Left ventricle myocardium inferior (tissue), 1 donor: ENCODE measurements around the gene HSD17B4. TPM values are rescaled to one million over a fixed set of nuclear protein-coding genes. Genes with fewer than 3 reads are reported as not detected.

Experiments
- DNase-seq: peaks from one replicate; pipeline ENCODE4 v3.0.0-alpha.2; 2020
- H3K27ac ChIP-seq: fragments of 200-600 bp; replicated peaks from 2 replicates; pipeline ENCODE4 v1.8.0; 2021
- H3K27me3 ChIP-seq: fragments of 200-600 bp; 2 replicates; pipeline ENCODE4 v1.8.0; 2021; ENCODE audit warnings: low read depth
- H3K36me3 ChIP-seq: fragments of 200-600 bp; 2 replicates; pipeline ENCODE4 v1.8.0; 2021
- H3K4me1 ChIP-seq: fragments of 200-600 bp; 2 replicates; pipeline ENCODE4 v1.8.0; 2021
- H3K4me3 ChIP-seq: fragments of 200-600 bp; 2 replicates; pipeline ENCODE4 v1.8.0; 2021; ENCODE audit warnings: mild to moderate bottlenecking, moderate library complexity
- H3K9me3 ChIP-seq: fragments of 200-600 bp; replicated peaks from 2 replicates; pipeline ENCODE4 v1.8.0; 2021
- CTCF ChIP-seq: fragments of 200-600 bp; IDR thresholded peaks from 2 replicates; pipeline ENCODE4 v1.8.0; 2021; ENCODE audit warnings: antibody characterized with exemption, mild to moderate bottlenecking, borderline replicate concordance
- intact Hi-C: fragments of 100-400 bp; cut with micrococcal nuclease; formaldehyde crosslinking; loops from one replicate; pipeline ENCODE4 v1.11.0; 2022
- total RNA-seq: library from RNA; stranded (reverse); fragmentation: NEBNext Ultra II Directional; extraction: Animal tissue kit (Norgen Biotek cat#: 25700); gene quantifications from one replicate; pipeline ENCODE4 v1.2.1, GENCODE V29; 2021
- donor health status: DM: no; HTN: yes; CAD: no; lungs with severe emphysema.

The HSD17B4 gene
- total RNA-seq, 1 donor from 2014 or later = 236 TPM

- intact Hi-C loops = no loop called here
- no peak for DNase-seq
- Histone ChIP-seq H3K4me1 (no peaks in the 10 kb centered on the region), H3K4me3 (no peak overlapping the region), H3K36me3 (no peaks in the 10 kb centered on the region), H3K27me3 (no peaks in the 10 kb centered on the region), H3K9me3 (peaks cover 14% of the 10 kb centered on the region), H3K27ac (no peak overlapping the region)
- no peak for TF ChIP-seq CTCF
Measured at GRCh38 chr5:119551819-119552218, 99.5 kb downstream of the HSD17B4 start.

- no peak for TF ChIP-seq CTCF
- H3K4me3 ChIP-seq = no peak overlapping the region
- H3K36me3 ChIP-seq = no peaks in the 10 kb centered on the region
- no peak overlapping the region for H3K27ac ChIP-seq
- peaks cover 26% of the 10 kb centered on the region for H3K9me3 ChIP-seq
- intact Hi-C loops = no loop called here
- no peaks in the 10 kb centered on the region for H3K4me1 ChIP-seq
- no peaks in the 10 kb centered on the region for H3K27me3 ChIP-seq
- no peak for DNase-seq
Measured at GRCh38 chr5:119554597-119554996, 102.3 kb downstream of the HSD17B4 start.

- H3K27ac ChIP-seq = no peak overlapping the region
- intact Hi-C loops = no loop called here
- H3K4me3 ChIP-seq = no peak overlapping the region
- no peaks in the 10 kb centered on the region for H3K9me3 ChIP-seq
- H3K27me3 ChIP-seq = no peaks in the 10 kb centered on the region
- no peak for TF ChIP-seq CTCF
- H3K4me1 ChIP-seq = no peaks in the 10 kb centered on the region
- no peak for DNase-seq
- H3K36me3 ChIP-seq = no peaks in the 10 kb centered on the region
Measured at GRCh38 chr5:119570910-119571309, 118.6 kb downstream of the HSD17B4 start.

GRCh38 chr5:119578937-119579336 lies 126.6 kb downstream of the HSD17B4 start:
- no peak for DNase-seq
- TF ChIP-seq CTCF = no peak
- intact Hi-C loops = no loop called here

GRCh38 chr5:119582987-119583386 lies 130.7 kb downstream of the HSD17B4 start:
- H3K27ac ChIP-seq = no peak overlapping the region
- no peak for DNase-seq
- no peaks in the 10 kb centered on the region for H3K4me1 ChIP-seq
- H3K4me3 ChIP-seq = no peak overlapping the region
- no peak for TF ChIP-seq CTCF
- H3K9me3 ChIP-seq = no peaks in the 10 kb centered on the region
- H3K27me3 ChIP-seq = no peaks in the 10 kb centered on the region
- intact Hi-C loops = no loop called here
- no peaks in the 10 kb centered on the region for H3K36me3 ChIP-seq

More at GRCh38 chr5:119578937-119579336, 126.6 kb downstream of the HSD17B4 start:
- no peaks in the 10 kb centered on the region for H3K9me3 ChIP-seq
- no peak overlapping the region for H3K27ac ChIP-seq
- H3K27me3 ChIP-seq = no peaks in the 10 kb centered on the region
- no peaks in the 10 kb centered on the region for H3K4me1 ChIP-seq
- H3K36me3 ChIP-seq = no peaks in the 10 kb centered on the region
- no peak overlapping the region for H3K4me3 ChIP-seq

GRCh38 chr5:119583684-119584083 lies 131.4 kb downstream of the HSD17B4 start:
- peaks cover 6% of the 10 kb centered on the region for H3K9me3 ChIP-seq
- no peaks in the 10 kb centered on the region for H3K4me1 ChIP-seq
- H3K27ac ChIP-seq = no peak overlapping the region
- intact Hi-C loops = no loop called here
- no peaks in the 10 kb centered on the region for H3K36me3 ChIP-seq
- no peak overlapping the region for H3K4me3 ChIP-seq
- TF ChIP-seq CTCF = no peak
- DNase-seq = no peak
- no peaks in the 10 kb centered on the region for H3K27me3 ChIP-seq
